HEK293 (cell line): ENCODE data around the gene GPR119.
"Not testable (repeated sequence)": the region's sequence is repeated elsewhere in the genome, so short reads cannot be mapped to it uniquely, and the experiment has no call there.

Experiments
- CTCF ChIA-PET: fragments of 350-600 bp; formaldehyde crosslinking; extraction: SDS; loops from one replicate; lab custom pipeline; 2021; ENCODE audit warnings: antibody characterized with exemption; lab: Yijun Ruan, JAX
- POLR2A ChIA-PET: fragments of 300-600 bp; formaldehyde crosslinking; extraction: SDS; loops from one replicate; lab custom pipeline; 2020; ENCODE audit warnings: antibody characterized with exemption, inconsistent platforms; lab: Yijun Ruan, JAX
- H3K27ac ChIP-seq: fragments of 200-500 bp; sonication (Bioruptor generic); 2 replicates; pipeline ENCODE4 v1.5.1; 2014; ENCODE audit warnings: low read depth, low read length, control low read depth, inconsistent platforms; ENCODE audit errors: extremely low read depth
- H3K36me3 ChIP-seq, 2 experiments: fragments of 200-500 bp in 1 of 2; sonication (Bioruptor generic) in 1 of 2; 1 replicate in 1 of 2; 2 replicates in 1 of 2; pipeline ENCODE4 v1.5.1; 2014 to 2017; ENCODE audit warnings: inconsistent platforms in 2 of 2, low read length in 2 of 2; ENCODE audit not compliant: control insufficient read depth in 2 of 2, insufficient read depth in 1 of 2
- H3K4me1 ChIP-seq: fragments of 200-500 bp; sonication (Bioruptor generic); 2 replicates; pipeline ENCODE4 v1.5.1; 2014; ENCODE audit warnings: mild to moderate bottlenecking, low read length, inconsistent platforms; ENCODE audit not compliant: control insufficient read depth, insufficient read depth
- H3K4me3 ChIP-seq: 2 replicates; pipeline ENCODE4 v1.5.1; 2011; ENCODE audit warnings: low read depth, mild to moderate bottlenecking, control low read depth, low read length, moderate library complexity
- H3K9me3 ChIP-seq: fragments of 200-500 bp; sonication (Bioruptor generic); 2 replicates; pipeline ENCODE4 v1.5.1; 2014; ENCODE audit warnings: low read depth, low read length, inconsistent platforms; ENCODE audit not compliant: control insufficient read depth, insufficient read depth
- ELK4 ChIP-seq: IDR thresholded peaks from 2 replicates; pipeline ENCODE4 v1.6.1; 2011; ENCODE audit warnings: mild to moderate bottlenecking, low read depth, low read length, borderline replicate concordance
- OSR2 ChIP-seq: fragments of 450-650 bp; formaldehyde crosslinking; IDR thresholded peaks from 2 replicates; pipeline ENCODE4 v1.5.1; 2016; ENCODE audit warnings: missing biosample characterization, missing genetic modification characterization
- TCF7L2 ChIP-seq: IDR thresholded peaks from 2 replicates; pipeline ENCODE4 v1.6.1; 2011; ENCODE audit warnings: low read depth, mild to moderate bottlenecking, inconsistent platforms, low read length, moderate library complexity, borderline replicate concordance
- ZFP41 ChIP-seq: fragments of 450-650 bp; formaldehyde crosslinking; IDR thresholded peaks from 2 replicates; pipeline ENCODE4 v1.5.1; 2016; ENCODE audit warnings: missing biosample characterization, missing genetic modification characterization, borderline replicate concordance
- ZNF10 ChIP-seq: fragments of 450-650 bp; formaldehyde crosslinking; IDR thresholded peaks from 2 replicates; pipeline ENCODE4 v1.5.1; 2017; ENCODE audit warnings: missing biosample characterization, missing genetic modification characterization
- ZNF112 ChIP-seq: fragments of 450-650 bp; formaldehyde crosslinking; IDR thresholded peaks from 2 replicates; pipeline ENCODE4 v1.5.0; 2017; ENCODE audit warnings: missing biosample characterization, missing genetic modification characterization
- ZNF132 ChIP-seq: fragments of 450-650 bp; formaldehyde crosslinking; IDR thresholded peaks from 2 replicates; pipeline ENCODE4 v1.5.1; 2017; ENCODE audit warnings: missing biosample characterization, missing genetic modification characterization, borderline replicate concordance
- ZNF248 ChIP-seq: fragments of 450-650 bp; formaldehyde crosslinking; IDR thresholded peaks from 2 replicates; pipeline ENCODE4 v1.5.1; 2017; ENCODE audit warnings: missing biosample characterization, missing genetic modification characterization
- ZNF266 ChIP-seq: fragments of 450-650 bp; formaldehyde crosslinking; IDR thresholded peaks from 2 replicates; pipeline ENCODE4 v1.5.1; 2016; ENCODE audit warnings: missing biosample characterization, missing genetic modification characterization, low read depth
- ZNF366 ChIP-seq: fragments of 450-650 bp; formaldehyde crosslinking; conservative IDR thresholded peaks from 2 replicates; pipeline ENCODE4 v1.5.1; 2016; ENCODE audit warnings: missing biosample characterization, missing genetic modification characterization
- ZNF391 ChIP-seq: fragments of 450-650 bp; formaldehyde crosslinking; IDR thresholded peaks from 2 replicates; pipeline ENCODE4 v1.5.1; 2016; ENCODE audit warnings: low read depth, missing biosample characterization, missing genetic modification characterization, borderline replicate concordance
- ZNF501 ChIP-seq: fragments of 450-650 bp; formaldehyde crosslinking; IDR thresholded peaks from 2 replicates; pipeline ENCODE4 v1.5.1; 2016; ENCODE audit warnings: missing biosample characterization, missing genetic modification characterization
- ZNF518A ChIP-seq: fragments of 450-650 bp; formaldehyde crosslinking; conservative IDR thresholded peaks from 2 replicates; pipeline ENCODE4 v1.5.1; 2016; ENCODE audit warnings: low read depth, missing biosample characterization, missing genetic modification characterization
- ZNF544 ChIP-seq: fragments of 450-650 bp; formaldehyde crosslinking; IDR thresholded peaks from 2 replicates; pipeline ENCODE4 v1.5.0; 2017; ENCODE audit warnings: missing biosample characterization, missing genetic modification characterization
- ZNF548 ChIP-seq: fragments of 450-650 bp; formaldehyde crosslinking; IDR thresholded peaks from 2 replicates; pipeline ENCODE4 v1.5.1; 2016; ENCODE audit warnings: missing biosample characterization, missing genetic modification characterization
- ZNF580 ChIP-seq: fragments of 450-650 bp; formaldehyde crosslinking; IDR thresholded peaks from 2 replicates; pipeline ENCODE4 v1.5.1; 2016; ENCODE audit warnings: missing biosample characterization, missing genetic modification characterization
- ZNF623 ChIP-seq: fragments of 450-650 bp; formaldehyde crosslinking; IDR thresholded peaks from 2 replicates; pipeline ENCODE4 v1.5.1; 2016; ENCODE audit warnings: missing biosample characterization, missing genetic modification characterization
- ZNF768 ChIP-seq: fragments of 450-650 bp; formaldehyde crosslinking; IDR thresholded peaks from 2 replicates; pipeline ENCODE4 v1.5.1; 2018; ENCODE audit warnings: missing biosample characterization, mild to moderate bottlenecking, missing genetic modification characterization

The GPR119 gene

GRCh38 chrX:130385520-130385919, at the start of gene GPR119:
Gene GPR119, minus strand, starts transcription at chrX:130385674. Its CDS starts 227 bp downstream, at chrX:130385447.
- POLR2A ChIA-PET: no interaction called here
- CTCF ChIA-PET: interaction anchor here (0.5 kb wide), 1 partner anchor 1230 kb away, joined by 3 read pairs; no protein-coding TSS in a partner anchor
- no peaks in the 10 kb centered on the region for H3K9me3 ChIP-seq

GRCh38 chrX:130429236-130429635, 43.8 kb upstream of the GPR119 start:
- CTCF ChIA-PET, H3K4me3 ChIP-seq, H3K36me3 ChIP-seq, H3K4me1 ChIP-seq, H3K9me3 ChIP-seq, POLR2A ChIA-PET, H3K27ac ChIP-seq: not testable (repeated sequence)

More at GRCh38 chrX:130385520-130385919, at the start of gene GPR119:
- Histone ChIP-seq H3K4me1 (no peaks in the 10 kb centered on the region), H3K4me3 (no peak within 1 kb of the TSS), H3K27ac (no peak within 1 kb of the TSS), H3K36me3 (no peaks in the 10 kb centered on the region)
- TF ChIP-seq ZNF548 (tag by site-specific recombination): no peak
- no peak for TF ChIP-seq ZNF248 (tag by site-specific recombination)
- TF ChIP-seq ZNF266 (tag by site-specific recombination): no peak
- TF ChIP-seq ZNF391 (tag by site-specific recombination): no peak
- TF ChIP-seq ZFP41 (tag by site-specific recombination): no peak
- no peak for TF ChIP-seq ZNF580 (tag by site-specific recombination)
- no peak for TF ChIP-seq ZNF366 (tag by site-specific recombination)
- no peak for TF ChIP-seq ZNF501
- TF ChIP-seq ZNF544 (tag by site-specific recombination): no peak
- no peak for TF ChIP-seq ZNF623 (tag by site-specific recombination)
- no peak for TF ChIP-seq ZNF518A (tag by site-specific recombination)
- TF ChIP-seq TCF7L2: no peak
- no peak for TF ChIP-seq ZNF768
- TF ChIP-seq ZNF132 (tag by site-specific recombination): no peak
- TF ChIP-seq ZNF10 (tag by site-specific recombination): no peak
- no peak for TF ChIP-seq ZNF112
- TF ChIP-seq ELK4: no peak
- no peak for TF ChIP-seq OSR2 (tag by site-specific recombination)
